Chondrocyte (in vitro differentiated cells): ENCODE results near the gene NKX1-1. TPM values are rescaled to one million over a fixed set of nuclear protein-coding genes. Genes with fewer than 3 reads are reported as not detected.
A peak's percentile ranks its signal among the peaks of the same experiment; 100 is the strongest.

Experiments
- DNase-seq: peaks from one replicate; pipeline ENCODE4 v3.0.0; 2021; ENCODE audit warnings: mixed read lengths, low spot score
- H3K27ac Mint-ChIP-seq: one replicate; pipeline ENCODE4 v1.8.0; 2021; ENCODE audit warnings: mild to moderate bottlenecking, moderate library complexity, mixed read lengths; ENCODE audit not compliant: unreplicated experiment
- H3K27me3 Mint-ChIP-seq: 2 replicates; pipeline ENCODE4 v1.8.0; 2021; ENCODE audit warnings: low read depth, mixed read lengths
- H3K36me3 Mint-ChIP-seq: 2 replicates; pipeline ENCODE4 v1.8.0; 2021; ENCODE audit warnings: low read depth, mixed read lengths
- H3K4me1 Mint-ChIP-seq: 2 replicates; pipeline ENCODE4 v1.8.0; 2021; ENCODE audit warnings: low read depth, mild to moderate bottlenecking, mixed read lengths
- H3K4me3 Mint-ChIP-seq: one replicate; pipeline ENCODE4 v1.8.0; 2021; ENCODE audit warnings: mild to moderate bottlenecking, moderate library complexity, mixed read lengths; ENCODE audit not compliant: unreplicated experiment
- H3K9me3 Mint-ChIP-seq: 2 replicates; pipeline ENCODE4 v1.8.0; 2021; ENCODE audit warnings: low read depth, mixed read lengths
- CTCF ChIP-seq: fragments of 200-600 bp; sonication (generic); IDR thresholded peaks from 2 replicates; pipeline ENCODE4 v1.5.0; 2021; ENCODE audit warnings: antibody characterized with exemption, mild to moderate bottlenecking, moderate library complexity
- total RNA-seq: library from RNA; stranded (reverse); gene quantifications from 3 replicates; pipeline ENCODE4 v1.2.1, GENCODE V29; 2021

Gene NKX1-1
- total RNA-seq, 1 donor from 2014 or later = not detected

GRCh38 chr4:1379801-1380331, 26.4 kb downstream of the NKX1-1 start:
- no peaks in the 10 kb centered on the region for H3K27me3 Mint-ChIP-seq
- no peak overlapping the region for H3K27ac Mint-ChIP-seq
- peak; percentile 68 for DNase-seq
- no peaks in the 10 kb centered on the region for H3K9me3 Mint-ChIP-seq
- no peak for TF ChIP-seq CTCF
- H3K4me3 Mint-ChIP-seq = no peak overlapping the region
- peaks cover 4% of the 10 kb centered on the region for H3K36me3 Mint-ChIP-seq
- no peaks in the 10 kb centered on the region for H3K4me1 Mint-ChIP-seq

GRCh38 chr4:1379351-1379781, 26.9 kb downstream of the NKX1-1 start:
- Mint-ChIP-seq H3K9me3 (no peaks in the 10 kb centered on the region), H3K27ac (no peak overlapping the region), H3K4me3 (no peak overlapping the region), H3K36me3 (peaks cover 2% of the 10 kb centered on the region), H3K27me3 (no peaks in the 10 kb centered on the region), H3K4me1 (no peaks in the 10 kb centered on the region)
- peak; percentile 79 for DNase-seq
- no peak for TF ChIP-seq CTCF

- peaks cover 2% of the 10 kb centered on the region for H3K36me3 Mint-ChIP-seq
- no peak overlapping the region for H3K4me3 Mint-ChIP-seq
- H3K27me3 Mint-ChIP-seq = no peaks in the 10 kb centered on the region
- no peaks in the 10 kb centered on the region for H3K9me3 Mint-ChIP-seq
- DNase-seq = peak; percentile 91
- no peaks in the 10 kb centered on the region for H3K4me1 Mint-ChIP-seq
- TF ChIP-seq CTCF = no peak
- no peak overlapping the region for H3K27ac Mint-ChIP-seq
Observed at GRCh38 chr4:1378559-1379231, 27.5 kb downstream of the NKX1-1 start.

- no peaks in the 10 kb centered on the region for H3K4me1 Mint-ChIP-seq
- H3K9me3 Mint-ChIP-seq = no peaks in the 10 kb centered on the region
- TF ChIP-seq CTCF = no peak
- no peaks in the 10 kb centered on the region for H3K27me3 Mint-ChIP-seq
- H3K36me3 Mint-ChIP-seq = peaks cover 10% of the 10 kb centered on the region
- no peak overlapping the region for H3K27ac Mint-ChIP-seq
- DNase-seq = peak; percentile 85
- no peak overlapping the region for H3K4me3 Mint-ChIP-seq
Observed at GRCh38 chr4:1377606-1378261, 28.5 kb downstream of the NKX1-1 start.

GRCh38 chr4:1376841-1377605, 29.2 kb downstream of the NKX1-1 start:
- Mint-ChIP-seq H3K9me3 (no peaks in the 10 kb centered on the region), H3K4me1 (no peaks in the 10 kb centered on the region), H3K27ac (no peak overlapping the region), H3K36me3 (peaks cover 12% of the 10 kb centered on the region), H3K4me3 (no peak overlapping the region), H3K27me3 (no peaks in the 10 kb centered on the region)
- peak; percentile 90 for DNase-seq
- no peak for TF ChIP-seq CTCF
